GM12878 (cell line): ENCODE data around the gene PTCD2. TPM values are rescaled to one million over a fixed set of nuclear protein-coding genes. Genes with fewer than 3 reads are reported as not detected.

ENCODE experiments used
- ATAC-seq: fragments of 200-7000 bp; cut with Tn5 transposase; 3 replicates; pipeline ENCODE4 v1.9.1; 2020; ENCODE audit warnings: mild to moderate bottlenecking, moderate library complexity
- BruUV-seq: library from RNA; stranded (reverse); fragments of 400-500 nt; replicated peaks from 2 replicates; lab custom pipeline; 2021; lab: Mats Ljungman, UMichigan
- CTCF ChIA-PET: fragments of 300-600 bp; sonication (Branson Sonifier 250); formaldehyde crosslinking; extraction: SDS; loops from one replicate; lab custom pipeline; 2021; ENCODE audit warnings: inconsistent platforms; lab: Yijun Ruan, JAX
- POLR2A ChIA-PET: fragments of 350-600 bp; formaldehyde crosslinking; extraction: SDS; loops from one replicate; lab custom pipeline; 2021; ENCODE audit warnings: inconsistent platforms; lab: Charles Lee
- RAD21 ChIA-PET: fragments of 300-600 bp; sonication (Branson Sonifier 250); formaldehyde crosslinking; loops from one replicate; lab custom pipeline; 2023; ENCODE audit warnings: antibody characterized with exemption; ENCODE audit not compliant: unreplicated experiment; lab: Charles Lee
- SMC1A ChIA-PET: fragments of 300-600 bp; sonication (Branson Sonifier 250); formaldehyde crosslinking; loops from one replicate; lab custom pipeline; 2023; ENCODE audit not compliant: unreplicated experiment, uncharacterized antibody; lab: Charles Lee
- DNase-seq: peaks from one replicate; pipeline ENCODE4 v3.0.0-alpha.2; 2011; ENCODE audit warnings: low read depth, low spot score
- FAIRE-seq: peaks from 3 replicates; lab custom pipeline; 2011; peaks lifted over from hg19 to GRCh38; lab: Jason Lieb, UNC
- H2AFZ ChIP-seq: 2 replicates; pipeline ENCODE4 v1.6.0; 2011; ENCODE audit warnings: low read depth, low read length, control low read depth; ENCODE audit not compliant: control insufficient read depth
- H3K27ac ChIP-seq: 2 replicates; pipeline ENCODE4 v1.5.1; 2011; ENCODE audit warnings: control low read depth; ENCODE audit not compliant: control insufficient read depth, insufficient read depth
- H3K27me3 ChIP-seq, 2 experiments: replicated peaks in 1 of 2; 2 replicates each; pipeline versions ENCODE4 v1.6.0 to v1.6.1; 2011; ENCODE audit warnings: low read length in 1 of 2; ENCODE audit not compliant: control insufficient read depth in 2 of 2, insufficient read depth in 2 of 2
- H3K36me3 ChIP-seq, 2 experiments: 2 replicates each; pipeline ENCODE4 v1.5.1; 2011; ENCODE audit warnings: low read length in 1 of 2; ENCODE audit not compliant: control insufficient read depth in 2 of 2, insufficient read depth in 2 of 2
- H3K4me1 ChIP-seq: 2 replicates; pipeline ENCODE4 v1.6.1; 2011; ENCODE audit warnings: mild to moderate bottlenecking, low read length, moderate library complexity, mixed read lengths; ENCODE audit not compliant: control insufficient read depth, insufficient read depth
- H3K4me2 ChIP-seq: 2 replicates; pipeline ENCODE4 v1.6.0; 2011; ENCODE audit warnings: control low read depth; ENCODE audit not compliant: control insufficient read depth, insufficient read depth
- H3K4me3 ChIP-seq: fragments of 200-600 bp; sonication (generic); 2 replicates; pipeline ENCODE4 v1.5.1; 2016
- H3K79me2 ChIP-seq: 2 replicates; pipeline ENCODE4 v1.6.0; 2011; ENCODE audit warnings: low read length; ENCODE audit not compliant: control insufficient read depth, insufficient read depth
- H3K9ac ChIP-seq: 2 replicates; pipeline ENCODE4 v1.8.0; 2011; ENCODE audit warnings: low read length, control low read depth, mixed read lengths; ENCODE audit not compliant: control insufficient read depth, insufficient read depth
- H3K9me3 ChIP-seq: replicated peaks from 3 replicates; pipeline ENCODE4 v1.5.1; 2011; ENCODE audit warnings: mild to moderate bottlenecking, low read length; ENCODE audit not compliant: control insufficient read depth, insufficient read depth
- H4K20me1 ChIP-seq: 2 replicates; pipeline ENCODE4 v1.6.0; 2011; ENCODE audit not compliant: control insufficient read depth, insufficient read depth
- CBX5 ChIP-seq: sonication (generic); IDR thresholded peaks from 2 replicates; pipeline ENCODE4 v1.6.1; 2016; ENCODE audit warnings: low read depth, moderate library complexity, mild to moderate bottlenecking, inconsistent platforms
- RAD21 ChIP-seq: IDR thresholded peaks from 2 replicates; pipeline ENCODE4 v1.6.1; 2011; ENCODE audit warnings: mild to moderate bottlenecking, low read depth, low read length, moderate library complexity; ENCODE audit not compliant: insufficient read depth
- RB1 ChIP-seq: fragments of 450-650 bp; formaldehyde crosslinking; IDR thresholded peaks from 2 replicates; pipeline ENCODE4 v1.6.1; 2017; ENCODE audit warnings: mild to moderate bottlenecking, borderline replicate concordance
- SIX5 ChIP-seq: IDR thresholded peaks from 2 replicates; pipeline ENCODE4 v1.6.1; 2011; ENCODE audit warnings: mild to moderate bottlenecking, low read depth, low read length, moderate library complexity; ENCODE audit not compliant: severe bottlenecking
- SMARCA5 ChIP-seq: fragments of 450-650 bp; IDR thresholded peaks from 2 replicates; pipeline ENCODE4 v1.6.1; 2017; ENCODE audit warnings: mild to moderate bottlenecking
- SREBF1 ChIP-seq: IDR thresholded peaks from 2 replicates; pipeline ENCODE4 v1.6.1; 2012; ENCODE audit warnings: mild to moderate bottlenecking, low read length
- ZNF274 ChIP-seq: IDR thresholded peaks from one replicate; pipeline ENCODE4 v1.8.0; 2011; ENCODE audit not compliant: insufficient read length, insufficient read depth
- ZSCAN29 ChIP-seq: fragments of 450-650 bp; IDR thresholded peaks from 2 replicates; pipeline ENCODE4 v1.6.1; 2017; ENCODE audit warnings: mild to moderate bottlenecking, moderate library complexity
- WGBS: methylation state at CpG from one replicate; pipeline ENCODE4 v1.1.6; 2016; ENCODE audit warnings: low lambda C conversion rate; ENCODE audit not compliant: insufficient replicate concordance, insufficient coverage; ENCODE audit errors: missing lambda C conversion rate; 5-methylcytosine and 5-hydroxymethylcytosine counted together
- in situ Hi-C: fragments of 300-500 bp; cut with MboI; formaldehyde crosslinking; loops from 9 replicates; pipeline ENCODE4 v1.14.3; 2018; ENCODE audit warnings: mixed read lengths
- intact Hi-C: fragments of 100-400 bp; cut with micrococcal nuclease; formaldehyde crosslinking; loops from one replicate; pipeline ENCODE4 v1.14.2; 2022; ENCODE audit not compliant: unreplicated experiment
- polyA plus RNA-seq, 11 experiments: library from polyadenylated mRNA; depleted of rRNA in 4 of 11; unstranded in 6 of 11; stranded (reverse) in 5 of 11; fragments of >200 nt; fragmentation: Nextera tagmentation in 4 of 11; fragmentation: Illumina TruSeq in 1 of 11; extraction: Ambion mirVana in 4 of 11; extraction: Trizol in 1 of 11; gene quantifications; 1 replicate in 1 of 11; 2 replicates in 10 of 11; pipeline versions ENCODE4 v1.2.1 to v1.2.3, GENCODE V29; 2011 to 2016; ENCODE audit warnings: inconsistent platforms in 2 of 11, missing spikeins in 2 of 11, low read depth in 1 of 11
- total RNA-seq, 4 experiments: library from RNA; depleted of rRNA in 3 of 4; stranded (reverse); fragments of >200 nt in 3 of 4; fragmentation: Illumina TruSeq in 1 of 4; extraction: Trizol in 1 of 4; gene quantifications; 2 replicates each; pipeline versions ENCODE4 v1.2.1 to v1.2.3, GENCODE V29; 2013 to 2021
- TF ChIP-seq, protein P1 (sequence below): fragments of 450-650 bp; IDR thresholded peaks from 2 replicates; pipeline ENCODE4 v1.6.1; 2018; ENCODE audit warnings: mild to moderate bottlenecking, low read depth, moderate library complexity; ENCODE audit not compliant: partially characterized antibody
- TF ChIP-seq, protein P2 (sequence below): fragments of 450-650 bp; formaldehyde crosslinking; IDR thresholded peaks from 2 replicates; pipeline ENCODE4 v1.5.0; 2022; ENCODE audit warnings: mild to moderate bottlenecking, missing genetic modification characterization

PTCD2 gene
- total and polyA plus RNA-seq, 10 of the 15 experiments (the other 5 are each of a cell fraction or from before 2014, with no cell fraction given) = 8.7 to 15.0 (median 11.9) TPM

DNA sequence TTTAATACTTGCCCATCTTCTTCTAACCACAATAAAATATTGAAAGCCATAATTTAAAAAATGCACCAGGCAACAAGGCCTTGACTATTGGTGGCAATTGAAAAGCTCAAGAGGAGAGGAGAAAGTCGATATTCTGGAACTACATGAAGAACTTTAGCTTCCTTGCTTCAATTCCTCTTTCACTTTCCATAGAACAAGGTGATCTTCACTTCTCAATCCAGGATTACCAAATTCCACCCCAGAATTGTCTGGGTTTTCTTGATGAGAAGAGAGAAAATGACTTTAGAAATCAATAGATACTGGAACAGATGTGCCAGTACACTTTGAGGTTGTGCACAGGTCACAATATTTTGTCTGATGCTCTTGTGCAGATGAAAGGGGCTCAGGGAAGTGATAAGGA is 52.2 kb downstream of the PTCD2 start:
- no peaks in the 10 kb centered on the region for H3K27me3 ChIP-seq
- TF ChIP-seq, protein P1, sequence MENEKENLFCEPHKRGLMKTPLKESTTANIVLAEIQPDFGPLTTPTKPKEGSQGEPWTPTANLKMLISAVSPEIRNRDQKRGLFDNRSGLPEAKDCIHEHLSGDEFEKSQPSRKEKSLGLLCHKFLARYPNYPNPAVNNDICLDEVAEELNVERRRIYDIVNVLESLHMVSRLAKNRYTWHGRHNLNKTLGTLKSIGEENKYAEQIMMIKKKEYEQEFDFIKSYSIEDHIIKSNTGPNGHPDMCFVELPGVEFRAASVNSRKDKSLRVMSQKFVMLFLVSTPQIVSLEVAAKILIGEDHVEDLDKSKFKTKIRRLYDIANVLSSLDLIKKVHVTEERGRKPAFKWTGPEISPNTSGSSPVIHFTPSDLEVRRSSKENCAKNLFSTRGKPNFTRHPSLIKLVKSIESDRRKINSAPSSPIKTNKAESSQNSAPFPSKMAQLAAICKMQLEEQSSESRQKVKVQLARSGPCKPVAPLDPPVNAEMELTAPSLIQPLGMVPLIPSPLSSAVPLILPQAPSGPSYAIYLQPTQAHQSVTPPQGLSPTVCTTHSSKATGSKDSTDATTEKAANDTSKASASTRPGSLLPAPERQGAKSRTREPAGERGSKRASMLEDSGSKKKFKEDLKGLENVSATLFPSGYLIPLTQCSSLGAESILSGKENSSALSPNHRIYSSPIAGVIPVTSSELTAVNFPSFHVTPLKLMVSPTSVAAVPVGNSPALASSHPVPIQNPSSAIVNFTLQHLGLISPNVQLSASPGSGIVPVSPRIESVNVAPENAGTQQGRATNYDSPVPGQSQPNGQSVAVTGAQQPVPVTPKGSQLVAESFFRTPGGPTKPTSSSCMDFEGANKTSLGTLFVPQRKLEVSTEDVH = no peak
- TF ChIP-seq SREBF1 (no peak), ZNF274 (no peak), CBX5 (no peak), SIX5 (no peak), SMARCA5 (no peak), ZSCAN29 (no peak), RAD21 (no peak), RB1 (no peak)
- TF ChIP-seq, protein P2, sequence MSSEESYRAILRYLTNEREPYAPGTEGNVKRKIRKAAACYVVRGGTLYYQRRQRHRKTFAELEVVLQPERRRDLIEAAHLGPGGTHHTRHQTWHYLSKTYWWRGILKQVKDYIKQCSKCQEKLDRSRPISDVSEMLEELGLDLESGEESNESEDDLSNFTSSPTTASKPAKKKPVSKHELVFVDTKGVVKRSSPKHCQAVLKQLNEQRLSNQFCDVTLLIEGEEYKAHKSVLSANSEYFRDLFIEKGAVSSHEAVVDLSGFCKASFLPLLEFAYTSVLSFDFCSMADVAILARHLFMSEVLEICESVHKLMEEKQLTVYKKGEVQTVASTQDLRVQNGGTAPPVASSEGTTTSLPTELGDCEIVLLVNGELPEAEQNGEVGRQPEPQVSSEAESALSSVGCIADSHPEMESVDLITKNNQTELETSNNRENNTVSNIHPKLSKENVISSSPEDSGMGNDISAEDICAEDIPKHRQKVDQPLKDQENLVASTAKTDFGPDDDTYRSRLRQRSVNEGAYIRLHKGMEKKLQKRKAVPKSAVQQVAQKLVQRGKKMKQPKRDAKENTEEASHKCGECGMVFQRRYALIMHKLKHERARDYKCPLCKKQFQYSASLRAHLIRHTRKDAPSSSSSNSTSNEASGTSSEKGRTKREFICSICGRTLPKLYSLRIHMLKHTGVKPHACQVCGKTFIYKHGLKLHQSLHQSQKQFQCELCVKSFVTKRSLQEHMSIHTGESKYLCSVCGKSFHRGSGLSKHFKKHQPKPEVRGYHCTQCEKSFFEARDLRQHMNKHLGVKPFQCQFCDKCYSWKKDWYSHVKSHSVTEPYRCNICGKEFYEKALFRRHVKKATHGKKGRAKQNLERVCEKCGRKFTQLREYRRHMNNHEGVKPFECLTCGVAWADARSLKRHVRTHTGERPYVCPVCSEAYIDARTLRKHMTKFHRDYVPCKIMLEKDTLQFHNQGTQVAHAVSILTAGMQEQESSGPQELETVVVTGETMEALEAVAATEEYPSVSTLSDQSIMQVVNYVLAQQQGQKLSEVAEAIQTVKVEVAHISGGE (CRISPR knock-in tag) = no peak
- in situ Hi-C loops (loop anchor here (10.0 kb wide), 2 partner anchors 142 to 452 kb away; no protein-coding TSS in a partner anchor), intact Hi-C loops (no loop called here)
- no peak for FAIRE-seq
- H2AFZ ChIP-seq = no peak overlapping the region
- no peak for DNase-seq
- no peak overlapping the region for H3K4me3 ChIP-seq
- BruUV-seq = no TSS peak
- no peaks in the 10 kb centered on the region for H3K79me2 ChIP-seq
- no peaks in the 10 kb centered on the region for H3K36me3 ChIP-seq
- H3K4me1 ChIP-seq = peaks cover 22% of the 10 kb centered on the region
- WGBS = 7% methylated on average over 1 of the region's 1 CpG
- H3K9me3 ChIP-seq = no peaks in the 10 kb centered on the region; the same call in 1 of the 3 replicates
- POLR2A ChIA-PET = interaction anchor here (1.3 kb wide), 1 partner anchor 9 kb away, joined by 3 read pairs; no protein-coding TSS in a partner anchor
- H3K4me2 ChIP-seq = no peak overlapping the region
- ATAC-seq = no peak
- RAD21 ChIA-PET = interaction anchor here (1.0 kb wide), 1 partner anchor 151 kb away, joined by 4 read pairs; no protein-coding TSS in a partner anchor
- H4K20me1 ChIP-seq = no peaks in the 10 kb centered on the region
- H3K9ac ChIP-seq = no peak overlapping the region
- CTCF ChIA-PET = interaction anchor here (0.9 to 3.3 kb wide), 2 partner anchors 15 to 152 kb away, joined by 3 to 22 read pairs; no protein-coding TSS in a partner anchor
- SMC1A ChIA-PET = interaction anchor here (1.3 kb wide), 1 partner anchor 151 kb away, joined by 3 read pairs; no protein-coding TSS in a partner anchor
- no peak overlapping the region for H3K27ac ChIP-seq
